Mammary epithelial cell (primary cell): Measurements from ENCODE around the gene ARL4D.

Experiments used
- CTCF ChIP-seq, 2 donors: IDR thresholded peaks in 1 of 2; conservative IDR thresholded peaks in 1 of 2; 2 replicates each; pipeline ENCODE4 v1.5.1; 2011 to 2012; ENCODE audit warnings: inconsistent platforms in 2 of 2, low read length in 2 of 2, mild to moderate bottlenecking in 2 of 2, control low read depth in 1 of 2, low read depth in 1 of 2; ENCODE audit not compliant: insufficient read depth in 1 of 2; ENCODE audit errors: extremely low read depth in 1 of 2
- EZH2 ChIP-seq: IDR thresholded peaks from 2 replicates; pipeline ENCODE4 v1.6.1; 2012; ENCODE audit warnings: low read length, inconsistent platforms, borderline replicate concordance

- TF ChIP-seq CTCF (conservative IDR thresholded peaks at IDR 0.05 in 1 of 2, IDR thresholded peaks at IDR 0.05 in 1 of 2; ENCODE audit: extremely low read depth in 1 of 2, insufficient read depth in 1 of 2, low read depth in 1 of 2, low read length in 2 of 2), result no peak
- no peak for TF ChIP-seq EZH2
These were observed 46.3 kb downstream of the ARL4D start for GRCh38 chr17:43445009-43445589.
